K562 treated with DMSO at 1 percent for 24 hours (cell line): ENCODE data around the gene MYO1C. TPM values are rescaled to one million over a fixed set of nuclear protein-coding genes. Genes with fewer than 3 reads are reported as not detected.

Experiments
- total RNA-seq: library from RNA; unstranded; fragments of 300-600 nt; gene quantifications from 2 replicates; pipeline ENCODE4 v1.2.3, GENCODE V29; 2022; ENCODE audit warnings: low read depth; ENCODE audit not compliant: insufficient read depth

Gene MYO1C, protein sequence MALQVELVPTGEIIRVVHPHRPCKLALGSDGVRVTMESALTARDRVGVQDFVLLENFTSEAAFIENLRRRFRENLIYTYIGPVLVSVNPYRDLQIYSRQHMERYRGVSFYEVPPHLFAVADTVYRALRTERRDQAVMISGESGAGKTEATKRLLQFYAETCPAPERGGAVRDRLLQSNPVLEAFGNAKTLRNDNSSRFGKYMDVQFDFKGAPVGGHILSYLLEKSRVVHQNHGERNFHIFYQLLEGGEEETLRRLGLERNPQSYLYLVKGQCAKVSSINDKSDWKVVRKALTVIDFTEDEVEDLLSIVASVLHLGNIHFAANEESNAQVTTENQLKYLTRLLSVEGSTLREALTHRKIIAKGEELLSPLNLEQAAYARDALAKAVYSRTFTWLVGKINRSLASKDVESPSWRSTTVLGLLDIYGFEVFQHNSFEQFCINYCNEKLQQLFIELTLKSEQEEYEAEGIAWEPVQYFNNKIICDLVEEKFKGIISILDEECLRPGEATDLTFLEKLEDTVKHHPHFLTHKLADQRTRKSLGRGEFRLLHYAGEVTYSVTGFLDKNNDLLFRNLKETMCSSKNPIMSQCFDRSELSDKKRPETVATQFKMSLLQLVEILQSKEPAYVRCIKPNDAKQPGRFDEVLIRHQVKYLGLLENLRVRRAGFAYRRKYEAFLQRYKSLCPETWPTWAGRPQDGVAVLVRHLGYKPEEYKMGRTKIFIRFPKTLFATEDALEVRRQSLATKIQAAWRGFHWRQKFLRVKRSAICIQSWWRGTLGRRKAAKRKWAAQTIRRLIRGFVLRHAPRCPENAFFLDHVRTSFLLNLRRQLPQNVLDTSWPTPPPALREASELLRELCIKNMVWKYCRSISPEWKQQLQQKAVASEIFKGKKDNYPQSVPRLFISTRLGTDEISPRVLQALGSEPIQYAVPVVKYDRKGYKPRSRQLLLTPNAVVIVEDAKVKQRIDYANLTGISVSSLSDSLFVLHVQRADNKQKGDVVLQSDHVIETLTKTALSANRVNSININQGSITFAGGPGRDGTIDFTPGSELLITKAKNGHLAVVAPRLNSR
- 37.1 and 37.2 TPM in 2 replicates for total RNA-seq

DNA sequence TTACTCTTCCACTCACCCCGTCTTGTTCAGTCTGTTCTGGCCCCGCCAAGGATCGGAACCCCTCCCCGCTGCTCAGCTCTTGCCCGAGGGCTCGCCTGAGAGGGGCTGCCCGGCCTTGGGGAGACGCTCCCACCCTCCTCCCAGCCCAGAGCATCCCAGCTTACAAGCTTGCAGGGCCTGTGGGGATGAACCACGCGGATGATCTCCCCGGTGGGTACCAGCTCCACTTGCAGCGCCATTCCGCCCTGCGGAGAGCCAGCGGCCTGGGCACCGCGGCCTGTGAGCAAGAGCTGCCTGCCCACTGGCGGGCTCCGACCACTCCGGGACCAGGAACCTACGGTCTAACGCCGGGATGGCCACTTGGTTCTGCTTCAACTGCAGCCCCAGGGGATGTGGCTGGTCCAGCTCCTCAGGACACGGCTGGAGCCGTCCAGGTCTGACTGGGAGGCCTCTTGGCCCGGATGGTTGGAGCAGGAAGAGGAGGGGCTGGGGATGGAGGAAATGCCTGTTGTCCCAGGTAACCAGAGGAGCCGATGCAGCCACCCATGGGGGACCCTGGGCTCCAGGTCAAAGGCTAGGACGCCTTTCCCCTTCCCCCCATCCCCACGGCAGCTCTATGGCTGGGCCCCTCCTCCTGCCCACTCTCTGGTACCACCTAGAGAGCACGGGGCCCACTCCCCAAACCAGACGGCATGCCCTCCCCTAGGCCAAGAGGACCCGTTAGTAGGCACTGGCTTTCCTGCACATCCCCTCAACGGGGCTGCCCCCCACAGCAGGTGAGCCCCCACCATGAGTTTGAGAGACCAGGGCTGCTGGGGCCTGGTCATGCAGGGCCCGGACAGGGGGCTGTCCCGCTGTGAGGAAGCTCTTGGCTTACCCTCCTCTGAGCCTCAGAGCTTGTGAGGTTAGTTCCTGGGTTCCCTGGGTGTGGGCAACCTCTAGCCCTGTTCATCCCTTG, at the start of gene MYO1C:
MYO1C (minus strand) TSS at position 438 of the 958 bp plus-strand sequence; CDS start at position 239, 199 bp downstream.

DNA sequence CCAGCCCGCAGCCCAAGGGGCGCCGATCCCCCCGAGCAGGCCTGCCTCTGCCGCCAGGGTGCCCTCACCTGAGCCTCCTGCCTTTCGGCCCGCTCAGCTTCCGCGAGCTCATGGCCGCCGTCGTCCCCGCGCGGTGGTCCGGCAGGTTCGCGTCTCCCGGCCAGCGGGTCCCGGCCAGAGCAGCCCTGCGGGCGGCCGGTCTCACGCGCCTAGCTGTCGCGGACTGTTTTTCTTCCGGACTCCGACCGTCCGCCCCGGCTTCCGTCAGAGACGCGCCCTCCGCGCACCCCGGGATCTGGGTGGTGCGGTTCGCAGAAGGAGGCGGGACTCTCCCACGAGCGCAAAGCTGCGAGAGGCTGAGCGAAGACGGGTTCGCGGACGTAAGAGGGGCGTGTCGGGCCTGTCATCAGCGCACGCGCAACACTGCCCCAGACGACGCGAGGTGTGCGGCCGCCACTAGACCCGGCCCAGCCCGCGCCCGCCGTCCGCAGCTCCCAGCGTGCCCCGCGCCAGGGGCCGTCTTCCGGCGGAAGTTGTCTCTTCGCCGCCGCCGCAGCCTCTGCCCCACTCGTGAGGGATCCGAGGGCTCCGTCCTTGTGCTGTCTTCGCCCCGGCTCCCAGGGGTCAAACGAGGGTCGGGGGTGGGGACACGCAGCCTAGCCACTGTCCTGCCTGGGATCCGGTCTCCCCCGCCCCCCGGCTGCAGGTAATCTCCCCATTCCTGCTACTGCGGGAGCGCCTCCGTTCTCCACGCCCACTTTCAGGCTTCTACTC, 24.1 kb upstream of the MYO1C start, which contains the start of gene INPP5K:
INPP5K (minus strand) TSS at position 225 of the 774 bp plus-strand sequence; CDS start at position 112, 113 bp downstream.

DNA sequence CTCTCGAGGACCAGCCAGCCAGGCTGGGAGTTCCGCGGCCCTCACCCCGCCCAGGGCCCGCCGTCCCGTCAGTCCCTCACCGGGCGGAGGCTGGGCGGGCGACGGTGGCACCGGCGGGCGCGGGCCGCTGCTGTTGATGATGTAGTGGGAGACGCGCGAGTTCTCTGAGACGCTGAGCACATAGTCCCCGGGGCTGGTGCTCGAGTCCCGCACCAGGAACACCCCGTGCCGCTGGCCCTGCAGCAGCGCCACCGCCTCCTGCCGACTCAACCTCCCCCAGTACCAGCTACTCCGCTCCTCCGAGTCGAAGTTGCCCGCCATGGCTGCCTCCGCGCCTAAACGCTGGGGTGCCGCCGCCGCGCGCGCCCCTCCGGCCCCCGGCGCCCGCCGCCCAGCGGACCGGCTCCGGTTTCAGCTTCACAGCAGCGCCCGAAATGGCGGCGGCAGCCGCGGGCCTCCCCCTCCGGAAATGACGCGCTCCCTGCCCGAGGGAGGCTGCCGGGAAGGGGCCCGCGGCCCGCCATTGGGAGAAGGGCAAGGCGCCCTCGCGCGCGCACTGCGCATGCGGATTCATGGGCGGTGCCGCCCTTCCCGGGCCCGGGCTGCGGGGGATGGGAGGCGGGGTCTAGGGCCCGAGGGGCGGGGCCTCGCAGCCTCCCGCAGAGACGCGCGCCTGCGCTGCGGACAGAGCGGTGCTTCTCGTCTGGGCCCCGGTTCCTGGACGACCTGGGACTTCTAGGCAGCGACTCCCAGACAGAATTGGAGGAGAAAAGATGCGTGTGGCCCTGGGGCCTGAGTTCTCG, 36.5 kb downstream of the MYO1C start, which contains the start of gene CRK:
CRK (minus strand) TSS at position 436 of the 803 bp plus-strand sequence; CDS start at position 321, 115 bp downstream.

Other genes starting within 250 kb of the MYO1C start
- gene BHLHA9, start 222.2 kb downstream of the MYO1C start, total RNA-seq, result not detected in 2 replicates
- gene TRARG1, start 213.0 kb downstream of the MYO1C start, total RNA-seq, result not detected in 2 replicates
- gene YWHAE, start 92.5 kb downstream of the MYO1C start, total RNA-seq, result 184 and 200 TPM in 2 replicates
- gene CRK, start 36.5 kb downstream of the MYO1C start, total RNA-seq, result 21.3 and 22.3 TPM in 2 replicates
- 32.6 and 39.9 TPM in 2 replicates for gene INPP5K, start 23.9 kb upstream of the MYO1C start, total RNA-seq
- gene PITPNA, start 70.1 kb upstream of the MYO1C start, total RNA-seq, result 30.3 and 33.5 TPM in 2 replicates
- gene SLC43A2, start 136.1 kb upstream of the MYO1C start, total RNA-seq, result 4.7 and 5.0 TPM in 2 replicates
- 3.0 and 3.7 TPM in 2 replicates for gene SCARF1, start 153.0 kb upstream of the MYO1C start, total RNA-seq
- 46.3 and 48.7 TPM in 2 replicates for gene RILP, start 157.2 kb upstream of the MYO1C start, total RNA-seq
- gene PRPF8, start 192.2 kb upstream of the MYO1C start, total RNA-seq, result 123 and 133 TPM in 2 replicates
- 2.3 and 3.1 TPM in 2 replicates for gene TLCD2, start 217.7 kb upstream of the MYO1C start, total RNA-seq
- gene WDR81, start 232.0 kb upstream of the MYO1C start, total RNA-seq, result 21.8 and 22.3 TPM in 2 replicates